GM12878 (cell line): ENCODE results near the gene OPCML. TPM values are rescaled to one million over a fixed set of nuclear protein-coding genes. Genes with fewer than 3 reads are reported as not detected.

ENCODE experiments used
- ATAC-seq: fragments of 200-7000 bp; cut with Tn5 transposase; 3 replicates; pipeline ENCODE4 v1.9.1; 2020; ENCODE audit warnings: mild to moderate bottlenecking, moderate library complexity
- BruUV-seq: library from RNA; stranded (reverse); fragments of 400-500 nt; replicated peaks from 2 replicates; lab custom pipeline; 2021; lab: Mats Ljungman, UMichigan
- CTCF ChIA-PET: fragments of 300-600 bp; sonication (Branson Sonifier 250); formaldehyde crosslinking; extraction: SDS; loops from one replicate; lab custom pipeline; 2021; ENCODE audit warnings: inconsistent platforms; lab: Yijun Ruan, JAX
- POLR2A ChIA-PET: fragments of 350-600 bp; formaldehyde crosslinking; extraction: SDS; loops from one replicate; lab custom pipeline; 2021; ENCODE audit warnings: inconsistent platforms; lab: Charles Lee
- RAD21 ChIA-PET: fragments of 300-600 bp; sonication (Branson Sonifier 250); formaldehyde crosslinking; loops from one replicate; lab custom pipeline; 2023; ENCODE audit warnings: antibody characterized with exemption; ENCODE audit not compliant: unreplicated experiment; lab: Charles Lee
- SMC1A ChIA-PET: fragments of 300-600 bp; sonication (Branson Sonifier 250); formaldehyde crosslinking; loops from one replicate; lab custom pipeline; 2023; ENCODE audit not compliant: unreplicated experiment, uncharacterized antibody; lab: Charles Lee
- DNase-seq: peaks from one replicate; pipeline ENCODE4 v3.0.0-alpha.2; 2011; ENCODE audit warnings: low read depth, low spot score
- FAIRE-seq: peaks from 3 replicates; lab custom pipeline; 2011; peaks lifted over from hg19 to GRCh38; lab: Jason Lieb, UNC
- H2AFZ ChIP-seq: 2 replicates; pipeline ENCODE4 v1.6.0; 2011; ENCODE audit warnings: low read depth, low read length, control low read depth; ENCODE audit not compliant: control insufficient read depth
- H3K27ac ChIP-seq: 2 replicates; pipeline ENCODE4 v1.5.1; 2011; ENCODE audit warnings: control low read depth; ENCODE audit not compliant: control insufficient read depth, insufficient read depth
- H3K27me3 ChIP-seq, 2 experiments: replicated peaks in 1 of 2; 2 replicates each; pipeline versions ENCODE4 v1.6.0 to v1.6.1; 2011; ENCODE audit warnings: low read length in 1 of 2; ENCODE audit not compliant: control insufficient read depth in 2 of 2, insufficient read depth in 2 of 2
- H3K36me3 ChIP-seq, 2 experiments: 2 replicates each; pipeline ENCODE4 v1.5.1; 2011; ENCODE audit warnings: low read length in 1 of 2; ENCODE audit not compliant: control insufficient read depth in 2 of 2, insufficient read depth in 2 of 2
- H3K4me1 ChIP-seq: 2 replicates; pipeline ENCODE4 v1.6.1; 2011; ENCODE audit warnings: mild to moderate bottlenecking, low read length, moderate library complexity, mixed read lengths; ENCODE audit not compliant: control insufficient read depth, insufficient read depth
- H3K4me2 ChIP-seq: 2 replicates; pipeline ENCODE4 v1.6.0; 2011; ENCODE audit warnings: control low read depth; ENCODE audit not compliant: control insufficient read depth, insufficient read depth
- H3K4me3 ChIP-seq: fragments of 200-600 bp; sonication (generic); 2 replicates; pipeline ENCODE4 v1.5.1; 2016
- H3K79me2 ChIP-seq: 2 replicates; pipeline ENCODE4 v1.6.0; 2011; ENCODE audit warnings: low read length; ENCODE audit not compliant: control insufficient read depth, insufficient read depth
- H3K9ac ChIP-seq: 2 replicates; pipeline ENCODE4 v1.8.0; 2011; ENCODE audit warnings: low read length, control low read depth, mixed read lengths; ENCODE audit not compliant: control insufficient read depth, insufficient read depth
- H3K9me3 ChIP-seq: replicated peaks from 3 replicates; pipeline ENCODE4 v1.5.1; 2011; ENCODE audit warnings: mild to moderate bottlenecking, low read length; ENCODE audit not compliant: control insufficient read depth, insufficient read depth
- H4K20me1 ChIP-seq: 2 replicates; pipeline ENCODE4 v1.6.0; 2011; ENCODE audit not compliant: control insufficient read depth, insufficient read depth
- CHD2 ChIP-seq: IDR thresholded peaks from 2 replicates; pipeline ENCODE4 v1.6.1; 2011; ENCODE audit warnings: low read depth, low read length, improper control_type of control experiment, borderline replicate concordance
- HDGF ChIP-seq: fragments of 450-650 bp; IDR thresholded peaks from 2 replicates; pipeline ENCODE4 v1.6.1; 2016; ENCODE audit warnings: antibody characterized with exemption
- JUND ChIP-seq: IDR thresholded peaks from 2 replicates; pipeline ENCODE4 v1.6.1; 2012; ENCODE audit warnings: low read depth, mild to moderate bottlenecking, low read length, improper control_type of control experiment, moderate library complexity
- MEF2A ChIP-seq: IDR thresholded peaks from 2 replicates; pipeline ENCODE4 v1.6.1; 2011; ENCODE audit warnings: low read depth, mild to moderate bottlenecking, low read length, moderate library complexity; ENCODE audit not compliant: insufficient read depth
- MTA2 ChIP-seq: fragments of 450-650 bp; IDR thresholded peaks from 2 replicates; pipeline ENCODE4 v1.6.1; 2016; ENCODE audit warnings: low read depth, mild to moderate bottlenecking, moderate library complexity
- SP1 ChIP-seq: IDR thresholded peaks from one replicate; pipeline ENCODE4 v1.6.1; 2011; ENCODE audit warnings: low read depth, low read length
- ZNF274 ChIP-seq: IDR thresholded peaks from one replicate; pipeline ENCODE4 v1.8.0; 2011; ENCODE audit not compliant: insufficient read length, insufficient read depth
- ZNF384 ChIP-seq: IDR thresholded peaks from 2 replicates; pipeline ENCODE4 v1.6.1; 2012; ENCODE audit warnings: low read depth, mild to moderate bottlenecking, low read length, improper control_type of control experiment, borderline replicate concordance
- ZNF622 ChIP-seq: fragments of 450-650 bp; IDR thresholded peaks from 2 replicates; pipeline ENCODE4 v1.6.1; 2017; ENCODE audit warnings: mild to moderate bottlenecking, inconsistent platforms
- WGBS: methylation state at CpG from one replicate; pipeline ENCODE4 v1.1.6; 2016; ENCODE audit warnings: low lambda C conversion rate; ENCODE audit not compliant: insufficient replicate concordance, insufficient coverage; ENCODE audit errors: missing lambda C conversion rate; 5-methylcytosine and 5-hydroxymethylcytosine counted together
- in situ Hi-C: fragments of 300-500 bp; cut with MboI; formaldehyde crosslinking; loops from 9 replicates; pipeline ENCODE4 v1.14.3; 2018; ENCODE audit warnings: mixed read lengths
- intact Hi-C: fragments of 100-400 bp; cut with micrococcal nuclease; formaldehyde crosslinking; loops from one replicate; pipeline ENCODE4 v1.14.2; 2022; ENCODE audit not compliant: unreplicated experiment
- polyA plus RNA-seq, 11 experiments: library from polyadenylated mRNA; depleted of rRNA in 4 of 11; unstranded in 6 of 11; stranded (reverse) in 5 of 11; fragments of >200 nt; fragmentation: Nextera tagmentation in 4 of 11; fragmentation: Illumina TruSeq in 1 of 11; extraction: Ambion mirVana in 4 of 11; extraction: Trizol in 1 of 11; gene quantifications; 1 replicate in 1 of 11; 2 replicates in 10 of 11; pipeline versions ENCODE4 v1.2.1 to v1.2.3, GENCODE V29; 2011 to 2016; ENCODE audit warnings: inconsistent platforms in 2 of 11, missing spikeins in 2 of 11, low read depth in 1 of 11
- total RNA-seq, 4 experiments: library from RNA; depleted of rRNA in 3 of 4; stranded (reverse); fragments of >200 nt in 3 of 4; fragmentation: Illumina TruSeq in 1 of 4; extraction: Trizol in 1 of 4; gene quantifications; 2 replicates each; pipeline versions ENCODE4 v1.2.1 to v1.2.3, GENCODE V29; 2013 to 2021
- TF ChIP-seq, protein P1 (sequence below): IDR thresholded peaks from 2 replicates; pipeline ENCODE4 v1.6.1; 2011; ENCODE audit warnings: low read depth, mild to moderate bottlenecking, low read length, moderate library complexity, borderline replicate concordance; ENCODE audit errors: extremely low read depth
- TF ChIP-seq, protein P2 (sequence below): fragments of 450-650 bp; IDR thresholded peaks from 2 replicates; pipeline ENCODE4 v1.6.1; 2016; ENCODE audit warnings: mild to moderate bottlenecking, moderate library complexity, borderline replicate concordance
- TF ChIP-seq, protein P3 (sequence below): IDR thresholded peaks from 2 replicates; pipeline ENCODE4 v1.6.1; 2011; ENCODE audit warnings: low read depth, low read length, improper control_type of control experiment, borderline replicate concordance

OPCML gene
- total and polyA plus RNA-seq, 10 of the 15 experiments (the other 5 are each of a cell fraction or from before 2014, with no cell fraction given), result 0.84 TPM; not detected in 9

DNA sequence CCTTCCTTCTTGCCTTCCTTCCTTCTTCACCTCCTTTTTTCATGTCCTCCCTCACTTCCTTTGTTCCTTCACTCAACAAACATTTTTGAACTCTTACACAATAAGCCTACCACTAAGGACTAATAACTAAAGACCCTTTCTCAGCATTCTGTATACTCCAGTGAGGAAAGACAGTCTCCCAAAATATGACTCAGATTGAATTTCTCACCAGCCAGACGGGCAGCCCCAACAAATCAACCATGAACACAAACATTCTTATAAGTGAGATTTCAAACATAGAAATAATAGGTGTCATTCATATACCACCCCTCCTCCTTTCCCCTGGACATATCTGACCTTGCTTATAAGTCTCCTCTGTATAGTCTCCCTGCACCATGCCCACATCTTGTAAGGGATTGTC is 1079.7 kb downstream of the OPCML start:
- no peaks in the 10 kb centered on the region for H3K4me1 ChIP-seq
- no peaks in the 10 kb centered on the region for H3K9me3 ChIP-seq
- H3K79me2 ChIP-seq, result no peaks in the 10 kb centered on the region
- DNase-seq, result no peak
- H4K20me1 ChIP-seq, result no peaks in the 10 kb centered on the region
- H3K27ac ChIP-seq, result no peak overlapping the region
- no peak overlapping the region for H3K4me3 ChIP-seq
- ChIA-PET SMC1A (no interaction called here), CTCF (no interaction called here), POLR2A (interaction anchor here (0.5 kb wide), 1 partner anchor 102 kb away, joined by 4 read pairs; no protein-coding TSS in a partner anchor), RAD21 (no interaction called here)
- ATAC-seq, result no peak
- intact Hi-C loops (no loop called here), in situ Hi-C loops (no loop called here)
- H3K36me3 ChIP-seq, result no peaks in the 10 kb centered on the region
- no peak overlapping the region for H2AFZ ChIP-seq
- H3K4me2 ChIP-seq, result no peak overlapping the region
- H3K9ac ChIP-seq, result no peak overlapping the region
- TF ChIP-seq ZNF384, result no peak
- no peak for TF ChIP-seq MTA2
- no TSS peak for BruUV-seq
- no peaks in the 10 kb centered on the region; a peak in 2 of 4 replicates for H3K27me3 ChIP-seq
- WGBS, result 0% methylated on average over 1 of the region's 1 CpG
- FAIRE-seq, result no peak

DNA sequence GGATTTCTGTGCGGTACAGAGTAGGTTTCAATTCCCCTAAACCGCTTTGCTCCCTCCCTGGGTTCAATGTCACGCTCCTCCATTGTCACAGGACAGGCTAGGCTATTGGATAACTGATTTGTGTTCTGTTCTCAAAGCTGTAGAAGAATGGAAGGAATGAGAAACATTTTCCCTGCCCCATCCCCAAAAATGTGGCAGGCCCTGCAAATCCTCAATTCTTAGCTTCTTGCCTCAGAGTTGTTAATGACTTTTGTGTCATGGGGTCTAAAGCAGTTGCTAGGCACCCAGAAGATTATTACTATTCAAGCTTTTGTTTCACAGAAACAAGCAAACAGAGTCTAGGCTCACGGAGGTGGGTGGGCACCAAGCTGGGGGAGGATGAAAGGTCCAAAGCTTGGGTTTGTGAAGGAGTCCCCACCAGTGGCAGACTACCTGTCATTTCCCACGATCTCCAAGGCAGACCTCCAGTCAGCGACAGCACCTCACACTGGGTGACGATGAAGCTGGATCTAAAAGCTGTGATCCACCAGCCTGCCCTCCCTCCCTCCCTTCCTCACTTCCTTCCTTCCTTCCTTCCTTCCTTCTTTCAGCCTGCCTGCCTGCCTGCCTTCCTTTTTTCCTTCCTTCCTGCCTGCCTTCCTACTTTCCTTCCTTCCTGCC is 1080.2 kb downstream of the OPCML start:
- no peaks in the 10 kb centered on the region for H3K36me3 ChIP-seq
- no peak overlapping the region for H2AFZ ChIP-seq
- ChIA-PET POLR2A (no interaction called here), RAD21 (no interaction called here), SMC1A (no interaction called here), CTCF (no interaction called here)
- H3K27ac ChIP-seq, result no peak overlapping the region
- intact Hi-C loops (no loop called here), in situ Hi-C loops (no loop called here)
- no peaks in the 10 kb centered on the region; a peak in 2 of 4 replicates for H3K27me3 ChIP-seq
- no peaks in the 10 kb centered on the region for H3K9me3 ChIP-seq
- WGBS, result 8% methylated on average over 6 of the region's 7 CpGs
- H3K79me2 ChIP-seq, result no peaks in the 10 kb centered on the region
- DNase-seq, result no peak
- H3K4me2 ChIP-seq, result no peak overlapping the region
- BruUV-seq, result no TSS peak
- no peaks in the 10 kb centered on the region for H3K4me1 ChIP-seq
- H4K20me1 ChIP-seq, result no peaks in the 10 kb centered on the region
- FAIRE-seq, result no peak
- no peak overlapping the region for H3K9ac ChIP-seq
- no peak overlapping the region for H3K4me3 ChIP-seq
- ATAC-seq, result no peak
- no peak for TF ChIP-seq ZNF622
- TF ChIP-seq ZNF274, result no peak
- no peak for TF ChIP-seq SP1
- TF ChIP-seq, protein P1, sequence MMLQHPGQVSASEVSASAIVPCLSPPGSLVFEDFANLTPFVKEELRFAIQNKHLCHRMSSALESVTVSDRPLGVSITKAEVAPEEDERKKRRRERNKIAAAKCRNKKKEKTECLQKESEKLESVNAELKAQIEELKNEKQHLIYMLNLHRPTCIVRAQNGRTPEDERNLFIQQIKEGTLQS, result no peak
- TF ChIP-seq, protein P2, sequence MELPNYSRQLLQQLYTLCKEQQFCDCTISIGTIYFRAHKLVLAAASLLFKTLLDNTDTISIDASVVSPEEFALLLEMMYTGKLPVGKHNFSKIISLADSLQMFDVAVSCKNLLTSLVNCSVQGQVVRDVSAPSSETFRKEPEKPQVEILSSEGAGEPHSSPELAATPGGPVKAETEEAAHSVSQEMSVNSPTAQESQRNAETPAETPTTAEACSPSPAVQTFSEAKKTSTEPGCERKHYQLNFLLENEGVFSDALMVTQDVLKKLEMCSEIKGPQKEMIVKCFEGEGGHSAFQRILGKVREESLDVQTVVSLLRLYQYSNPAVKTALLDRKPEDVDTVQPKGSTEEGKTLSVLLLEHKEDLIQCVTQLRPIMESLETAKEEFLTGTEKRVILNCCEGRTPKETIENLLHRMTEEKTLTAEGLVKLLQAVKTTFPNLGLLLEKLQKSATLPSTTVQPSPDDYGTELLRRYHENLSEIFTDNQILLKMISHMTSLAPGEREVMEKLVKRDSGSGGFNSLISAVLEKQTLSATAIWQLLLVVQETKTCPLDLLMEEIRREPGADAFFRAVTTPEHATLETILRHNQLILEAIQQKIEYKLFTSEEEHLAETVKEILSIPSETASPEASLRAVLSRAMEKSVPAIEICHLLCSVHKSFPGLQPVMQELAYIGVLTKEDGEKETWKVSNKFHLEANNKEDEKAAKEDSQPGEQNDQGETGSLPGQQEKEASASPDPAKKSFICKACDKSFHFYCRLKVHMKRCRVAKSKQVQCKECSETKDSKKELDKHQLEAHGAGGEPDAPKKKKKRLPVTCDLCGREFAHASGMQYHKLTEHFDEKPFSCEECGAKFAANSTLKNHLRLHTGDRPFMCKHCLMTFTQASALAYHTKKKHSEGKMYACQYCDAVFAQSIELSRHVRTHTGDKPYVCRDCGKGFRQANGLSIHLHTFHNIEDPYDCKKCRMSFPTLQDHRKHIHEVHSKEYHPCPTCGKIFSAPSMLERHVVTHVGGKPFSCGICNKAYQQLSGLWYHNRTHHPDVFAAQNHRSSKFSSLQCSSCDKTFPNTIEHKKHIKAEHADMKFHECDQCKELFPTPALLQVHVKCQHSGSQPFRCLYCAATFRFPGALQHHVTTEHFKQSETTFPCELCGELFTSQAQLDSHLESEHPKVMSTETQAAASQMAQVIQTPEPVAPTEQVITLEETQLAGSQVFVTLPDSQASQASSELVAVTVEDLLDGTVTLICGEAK, result no peak
- TF ChIP-seq HDGF, result no peak
- no peak for TF ChIP-seq JUND
- TF ChIP-seq, protein P3, sequence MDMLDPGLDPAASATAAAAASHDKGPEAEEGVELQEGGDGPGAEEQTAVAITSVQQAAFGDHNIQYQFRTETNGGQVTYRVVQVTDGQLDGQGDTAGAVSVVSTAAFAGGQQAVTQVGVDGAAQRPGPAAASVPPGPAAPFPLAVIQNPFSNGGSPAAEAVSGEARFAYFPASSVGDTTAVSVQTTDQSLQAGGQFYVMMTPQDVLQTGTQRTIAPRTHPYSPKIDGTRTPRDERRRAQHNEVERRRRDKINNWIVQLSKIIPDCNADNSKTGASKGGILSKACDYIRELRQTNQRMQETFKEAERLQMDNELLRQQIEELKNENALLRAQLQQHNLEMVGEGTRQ, result no peak
- TF ChIP-seq CHD2, result no peak
- no peak for TF ChIP-seq MEF2A
